IMR-90 (cell line): ENCODE data around the gene TSPAN14. TPM values are rescaled to one million over a fixed set of nuclear protein-coding genes. Genes with fewer than 3 reads are reported as not detected.

Experiments
- ATAC-seq: fragments of 200-7000 bp; cut with Tn5 transposase; 2 replicates; pipeline ENCODE4 v1.9.1; 2020; ENCODE audit warnings: low read depth, mild to moderate bottlenecking, moderate library complexity
- BruUV-seq: library from RNA; stranded (reverse); fragments of 400-500 nt; replicated peaks from 2 replicates; lab custom pipeline; 2021; lab: Mats Ljungman, UMichigan
- CTCF ChIA-PET: fragments of 300-600 bp; formaldehyde crosslinking; extraction: SDS; loops from one replicate; lab custom pipeline; 2021; ENCODE audit warnings: antibody characterized with exemption; lab: Yijun Ruan, JAX
- POLR2A ChIA-PET: fragments of 300-600 bp; sonication (Branson Sonifier 250); formaldehyde crosslinking; loops from one replicate; lab custom pipeline; 2022; ENCODE audit warnings: antibody characterized with exemption; ENCODE audit not compliant: unreplicated experiment; lab: Charles Lee
- DNase-seq: peaks from one replicate; pipeline ENCODE4 v3.0.0; 2013
- H2AFZ ChIP-seq: replicated peaks from 2 replicates; pipeline ENCODE3; 2013; ENCODE audit warnings: low read length, mild to moderate bottlenecking; ENCODE audit not compliant: poor library complexity
- H2AK5ac ChIP-seq: 2 replicates; pipeline ENCODE4 v1.6.1; 2013; ENCODE audit warnings: low read depth, low read length, inconsistent platforms
- H2AK9ac ChIP-seq: replicated peaks from 2 replicates; pipeline ENCODE3; 2013; ENCODE audit warnings: mild to moderate bottlenecking, low read depth, low read length, moderate library complexity; ENCODE audit not compliant: poor library complexity
- H2BK120ac ChIP-seq: 2 replicates; pipeline ENCODE4 v1.6.1; 2013; ENCODE audit warnings: low read depth, low read length, inconsistent platforms
- H2BK15ac ChIP-seq: 3 replicates; pipeline ENCODE4 v1.6.1; 2013; ENCODE audit warnings: low read depth, low read length, inconsistent platforms
- H2BK20ac ChIP-seq: 2 replicates; pipeline ENCODE4 v1.6.1; 2013; ENCODE audit warnings: low read depth, mild to moderate bottlenecking, inconsistent platforms, low read length, moderate library complexity
- H2BK5ac ChIP-seq: 2 replicates; pipeline ENCODE4 v1.6.1; 2013; ENCODE audit warnings: mild to moderate bottlenecking, low read depth, low read length, inconsistent platforms; ENCODE audit not compliant: poor library complexity, severe bottlenecking
- H3K14ac ChIP-seq: replicated peaks from 2 replicates; pipeline ENCODE4 v1.6.1; 2013; ENCODE audit warnings: low read depth, low read length, inconsistent platforms
- H3K18ac ChIP-seq: 2 replicates; pipeline ENCODE4 v1.6.1; 2013; ENCODE audit warnings: low read depth, low read length, control low read depth
- H3K23ac ChIP-seq: 2 replicates; pipeline ENCODE4 v1.6.1; 2013; ENCODE audit warnings: low read depth, low read length, inconsistent platforms
- H3K27ac ChIP-seq: 2 replicates; pipeline ENCODE4 v1.5.1; 2013; ENCODE audit warnings: mild to moderate bottlenecking, control low read depth, low read length; ENCODE audit not compliant: insufficient read depth
- H3K27me3 ChIP-seq: 2 replicates; pipeline ENCODE4 v1.6.1; 2013; ENCODE audit warnings: low read length; ENCODE audit not compliant: control insufficient read depth, insufficient read depth
- H3K36me3 ChIP-seq: 2 replicates; pipeline ENCODE4 v1.6.1; 2013; ENCODE audit warnings: low read length, mixed read lengths; ENCODE audit not compliant: control insufficient read depth, insufficient read depth
- H3K4ac ChIP-seq: 2 replicates; pipeline ENCODE4 v1.6.1; 2013; ENCODE audit warnings: low read depth, low read length, inconsistent platforms
- H3K4me1 ChIP-seq: 2 replicates; pipeline ENCODE4 v1.6.1; 2013; ENCODE audit warnings: low read length, mixed read lengths; ENCODE audit not compliant: control insufficient read depth, insufficient read depth
- H3K4me2 ChIP-seq: 2 replicates; pipeline ENCODE4 v1.6.1; 2013; ENCODE audit warnings: low read depth, mild to moderate bottlenecking, control low read depth, low read length, moderate library complexity
- H3K4me3 ChIP-seq: 2 replicates; pipeline ENCODE4 v1.5.1; 2013; ENCODE audit warnings: low read depth, mild to moderate bottlenecking, control low read depth, low read length, moderate library complexity; ENCODE audit not compliant: insufficient read depth
- H3K56ac ChIP-seq: 2 replicates; pipeline ENCODE4 v1.6.1; 2013; ENCODE audit warnings: low read length, inconsistent platforms; ENCODE audit not compliant: insufficient read depth; ENCODE audit errors: extremely low read depth
- H3K79me1 ChIP-seq, 2 experiments: 2 replicates each; pipeline ENCODE4 v1.6.1; 2013; ENCODE audit warnings: low read length in 2 of 2, inconsistent platforms in 1 of 2, low read depth in 1 of 2
- H3K9ac ChIP-seq: 2 replicates; pipeline ENCODE4 v1.6.1; 2013; ENCODE audit warnings: low read depth, low read length, control low read depth
- H3K9me1 ChIP-seq: 2 replicates; pipeline ENCODE4 v1.6.1; 2013; ENCODE audit warnings: low read length, inconsistent platforms; ENCODE audit not compliant: insufficient read depth
- H3K9me3 ChIP-seq: 2 replicates; pipeline ENCODE4 v1.6.1; 2013; ENCODE audit warnings: low read length; ENCODE audit not compliant: control insufficient read depth, insufficient read depth
- H4K20me1 ChIP-seq: 2 replicates; pipeline ENCODE4 v1.6.1; 2013; ENCODE audit warnings: low read length, inconsistent platforms; ENCODE audit not compliant: insufficient read depth
- H4K5ac ChIP-seq: 2 replicates; pipeline ENCODE4 v1.6.1; 2013; ENCODE audit warnings: mild to moderate bottlenecking, low read depth, low read length, control low read depth
- H4K8ac ChIP-seq, 2 experiments: 2 replicates each; pipeline ENCODE4 v1.6.1; 2013; ENCODE audit warnings: low read depth in 2 of 2, low read length in 2 of 2, control low read depth in 1 of 2, inconsistent platforms in 1 of 2
- H4K91ac ChIP-seq: 2 replicates; pipeline ENCODE4 v1.6.1; 2013; ENCODE audit warnings: low read depth, low read length, inconsistent platforms; ENCODE audit not compliant: insufficient read depth
- ELK1 ChIP-seq: fragments of 150-350 bp; IDR thresholded peaks from 2 replicates; pipeline ENCODE4 v1.6.1; 2016; ENCODE audit warnings: low read depth, mild to moderate bottlenecking, low read length, moderate library complexity, borderline replicate concordance
- MAZ ChIP-seq: IDR thresholded peaks from 2 replicates; pipeline ENCODE4 v1.6.1; 2012; ENCODE audit warnings: low read depth, mild to moderate bottlenecking, low read length, improper control_type of control experiment, moderate library complexity, borderline replicate concordance
- RCOR1 ChIP-seq: IDR thresholded peaks from 2 replicates; pipeline ENCODE4 v1.6.1; 2012; ENCODE audit warnings: mild to moderate bottlenecking, low read length, improper control_type of control experiment; ENCODE audit not compliant: insufficient replicate concordance
- RFX5 ChIP-seq: IDR thresholded peaks from 2 replicates; pipeline ENCODE4 v1.8.0; 2012; ENCODE audit warnings: low read depth, mild to moderate bottlenecking, low read length, moderate library complexity
- WGBS, 2 experiments: methylation state at CpG; one replicate each; pipeline versions ENCODE4 v1.1.5 to v1.1.7; 2013; ENCODE audit warnings: missing lambda C conversion rate in 2 of 2; ENCODE audit not compliant: insufficient read length in 1 of 2; ENCODE audit errors: extremely low coverage in 2 of 2; 5-methylcytosine and 5-hydroxymethylcytosine counted together
- dilution Hi-C: fragments of 300-500 bp; cut with HindIII; formaldehyde crosslinking; loops from one replicate; pipeline ENCODE4 v1.14.3; 2018; ENCODE audit warnings: low sequenced_read_pairs; ENCODE audit not compliant: unreplicated experiment
- in situ Hi-C: fragments of 300-500 bp; cut with MboI; formaldehyde crosslinking; loops from 3 replicates; pipeline ENCODE4 v1.14.3; 2019; ENCODE audit warnings: low sequenced_read_pairs, inconsistent platforms, mixed read lengths
- intact Hi-C: fragments of 100-400 bp; cut with micrococcal nuclease; formaldehyde crosslinking; loops from 2 replicates; pipeline ENCODE4 v1.10.0; 2022
- polyA plus RNA-seq, 3 experiments: library from polyadenylated mRNA; depleted of rRNA; stranded (reverse); fragments of >200 nt; gene quantifications; 2 replicates each; pipeline ENCODE4 v1.2.3, GENCODE V29; 2012; ENCODE audit warnings: low replicate concordance in 1 of 3
- total RNA-seq: library from RNA; depleted of rRNA; stranded (reverse); fragments of >200 nt; gene quantifications from 2 replicates; pipeline ENCODE4 v1.2.3, GENCODE V29; 2012

The TSPAN14 gene
- total and polyA plus RNA-seq, 2 of the 4 experiments (the other 2 are of a cell fraction) = 18.5 to 43.0 TPM

- no peaks in the 10 kb centered on the region for H3K36me3 ChIP-seq
- H4K8ac ChIP-seq = no peak overlapping the region
- H3K9me1 ChIP-seq = no peaks in the 10 kb centered on the region
- no peak overlapping the region for H3K27ac ChIP-seq
- ChIA-PET CTCF (no interaction called here), POLR2A (no interaction called here)
- no peak overlapping the region for H2BK5ac ChIP-seq
- no peak overlapping the region for H3K4me3 ChIP-seq
- BruUV-seq = no TSS peak
- in situ Hi-C loops = no loop called here
- H3K4me1 ChIP-seq = no peaks in the 10 kb centered on the region
- intact Hi-C loops = no loop called here
- no peak overlapping the region for H3K56ac ChIP-seq
- H4K20me1 ChIP-seq = no peaks in the 10 kb centered on the region
- H4K5ac ChIP-seq = no peak overlapping the region
- DNase-seq = no peak
- H3K9ac ChIP-seq = no peak overlapping the region
- H3K79me1 ChIP-seq = no peaks in the 10 kb centered on the region
- no peak overlapping the region for H2AK9ac ChIP-seq
- no peak overlapping the region for H4K91ac ChIP-seq
- peaks cover 4% of the 10 kb centered on the region for H3K27me3 ChIP-seq
- no peak overlapping the region for H3K4me2 ChIP-seq
- H3K23ac ChIP-seq = no peak overlapping the region
- H3K4ac ChIP-seq = no peak overlapping the region
- H2AK5ac ChIP-seq = no peak overlapping the region
- H2BK120ac ChIP-seq = no peak overlapping the region
- no peaks in the 10 kb centered on the region for H3K9me3 ChIP-seq
- H2BK20ac ChIP-seq = no peak overlapping the region
- ATAC-seq = no peak
- TF ChIP-seq RFX5 (no peak), ELK1 (no peak), MAZ (no peak), RCOR1 (no peak)
- 71% methylated on average over 1 of the region's 5 CpGs; no CpG with 5 or more reads in 1 of the 2 experiments for WGBS, 2 experiments
- H3K14ac ChIP-seq = no peak overlapping the region
- H3K18ac ChIP-seq = no peak overlapping the region
- H2BK15ac ChIP-seq = no peak overlapping the region
- no peak overlapping the region for H2AFZ ChIP-seq
- dilution Hi-C loops = no loop called here
Measured at GRCh38 chr10:80553436-80553835, 99.3 kb downstream of the TSPAN14 start.
